ENCODE measurements around the gene PALLD.

- TF ChIP-seq BCL6B (tag by site-specific recombination; IDR thresholded peaks at IDR 0.05) (no peak), ZNF692 (tag by site-specific recombination; IDR thresholded peaks at IDR 0.05) (no peak), SETDB1 (IDR thresholded peaks at IDR 0.05; ENCODE audit: insufficient read length, low read length) (no peak), RBAK (tag by site-specific recombination; IDR thresholded peaks at IDR 0.05) (no peak), KLF10 (tag by site-specific recombination; IDR thresholded peaks at IDR 0.05) (no peak), CTCF (tag by site-specific recombination; IDR thresholded peaks at IDR 0.05) (no peak), ZNF274 (IDR thresholded peaks at IDR 0.05; ENCODE audit: low read length) (no peak), ZNF274 (tag by site-specific recombination; IDR thresholded peaks at IDR 0.05; ENCODE audit: borderline replicate concordance) (no peak)
Measured at GRCh38 chr4:168868802-168869201, 371.9 kb downstream of the PALLD start.

Measured in HEK293 (cell line).